ENCODE results near the gene HCST.
"Not testable (repeated sequence)": the region's sequence is repeated elsewhere in the genome, so short reads cannot be mapped to it uniquely, and the experiment has no call there.

HCST gene

DNA sequence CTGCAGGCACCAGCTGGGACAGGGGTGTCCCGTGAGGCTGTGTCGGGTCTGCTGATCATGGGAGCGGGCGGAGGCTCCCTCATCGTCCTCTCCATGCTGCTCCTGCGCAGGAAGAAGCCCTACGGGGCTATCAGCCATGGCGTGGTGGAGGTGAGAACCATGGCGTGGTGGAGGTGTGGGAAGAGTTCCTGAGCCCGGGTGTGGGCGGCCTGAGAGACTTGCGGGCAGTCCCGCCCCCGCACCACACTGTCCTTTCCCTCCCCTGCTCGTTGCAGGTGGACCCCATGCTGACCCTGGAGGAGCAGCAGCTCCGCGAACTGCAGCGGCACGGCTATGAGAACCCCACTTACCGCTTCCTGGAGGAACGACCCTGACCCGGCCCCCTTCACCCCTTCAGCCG lies 23.3 kb upstream of the HCST start:
- in situ Hi-C loops (cut with MboI; ENCODE audit: low sequenced_read_pairs), result no loop called here

GRCh38 chr19:35879770-35880317 lies 22.5 kb upstream of the HCST start:
- in situ Hi-C loops (cut with MboI; ENCODE audit: low sequenced_read_pairs), result no loop called here

DNA sequence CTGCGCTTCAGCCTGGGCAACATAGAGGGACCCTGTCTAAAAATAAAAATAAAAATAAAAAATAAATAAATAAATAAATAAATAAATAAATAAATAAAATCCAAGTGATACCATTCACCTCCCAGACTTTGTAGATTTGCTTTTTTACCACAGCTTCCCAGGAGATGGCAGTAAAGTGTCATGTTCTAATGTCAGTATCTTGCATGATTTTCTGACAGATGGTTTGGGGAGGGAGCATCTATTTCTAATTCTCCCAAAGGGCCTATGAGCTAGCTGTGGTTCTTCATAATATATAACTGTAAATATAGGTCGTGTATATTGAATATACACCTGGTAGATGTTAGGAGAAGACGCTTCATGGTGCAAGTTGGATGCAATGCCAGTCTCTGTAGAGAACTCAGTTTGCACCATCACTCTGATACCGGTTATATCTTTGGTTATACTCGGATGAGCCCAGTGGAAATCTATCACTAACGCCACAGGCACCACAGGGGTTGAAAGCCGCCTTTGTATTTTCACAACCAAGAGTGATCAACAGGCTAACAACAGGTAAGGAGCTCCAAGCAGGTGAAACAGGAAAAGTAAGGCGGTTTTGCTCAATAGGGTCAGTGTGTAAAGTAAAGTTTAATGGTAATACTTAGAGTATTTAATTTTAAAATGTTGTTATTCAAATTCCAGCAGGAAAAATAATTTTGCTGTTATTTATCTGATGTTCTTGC lies 20.1 kb upstream of the HCST start:
- in situ Hi-C loops (cut with MboI; ENCODE audit: low sequenced_read_pairs), result no loop called here

DNA sequence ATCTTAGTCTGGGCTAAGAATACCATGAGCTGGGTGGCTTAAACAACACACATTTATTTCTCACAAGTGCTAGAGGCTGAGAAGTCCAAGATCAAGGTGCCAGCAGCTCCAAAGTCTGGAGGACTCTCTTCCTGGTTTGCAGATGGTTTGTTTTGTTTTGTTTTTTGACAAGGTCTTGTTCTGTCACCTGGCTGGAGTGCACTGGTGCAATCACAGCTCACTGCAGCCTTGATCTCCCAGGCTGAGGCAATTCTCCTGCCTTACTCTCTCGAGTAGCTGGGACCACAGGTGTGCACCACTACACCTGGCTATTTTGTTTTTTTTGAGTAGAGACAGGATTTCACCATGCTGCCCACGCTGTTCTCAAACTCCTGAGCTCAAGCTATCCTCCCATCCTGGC lies 18.4 kb upstream of the HCST start:
- in situ Hi-C loops (cut with MboI; ENCODE audit: low sequenced_read_pairs), result no loop called here

DNA sequence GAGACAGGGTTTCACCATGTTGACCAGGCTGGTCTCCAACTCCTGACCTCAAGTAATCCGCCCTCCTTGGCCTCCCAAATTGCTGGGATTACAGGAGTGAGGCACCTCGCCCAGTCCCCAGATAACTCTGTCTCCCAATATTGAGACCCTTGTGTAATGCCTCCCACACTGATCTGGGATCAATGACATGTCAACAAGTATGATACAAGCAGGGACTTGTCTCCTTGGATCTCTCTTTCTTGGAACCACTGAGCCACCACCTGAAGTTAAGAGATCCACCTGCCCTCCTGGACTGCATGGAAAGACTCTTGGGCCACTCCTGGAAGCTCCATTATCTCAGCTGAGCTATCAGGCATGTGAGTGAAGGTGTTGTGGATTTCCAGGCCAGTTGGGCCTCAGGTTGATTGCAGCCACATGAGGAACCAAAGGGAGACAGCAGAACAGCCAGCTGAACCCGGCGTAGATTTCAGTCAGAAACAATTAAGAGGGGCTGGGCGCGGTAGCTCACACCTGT lies 17.0 kb upstream of the HCST start:
- in situ Hi-C loops (cut with MboI; ENCODE audit: low sequenced_read_pairs), result loop anchor here (5.0 kb wide), 1 partner anchor 47 kb away; no protein-coding TSS in a partner anchor

DNA sequence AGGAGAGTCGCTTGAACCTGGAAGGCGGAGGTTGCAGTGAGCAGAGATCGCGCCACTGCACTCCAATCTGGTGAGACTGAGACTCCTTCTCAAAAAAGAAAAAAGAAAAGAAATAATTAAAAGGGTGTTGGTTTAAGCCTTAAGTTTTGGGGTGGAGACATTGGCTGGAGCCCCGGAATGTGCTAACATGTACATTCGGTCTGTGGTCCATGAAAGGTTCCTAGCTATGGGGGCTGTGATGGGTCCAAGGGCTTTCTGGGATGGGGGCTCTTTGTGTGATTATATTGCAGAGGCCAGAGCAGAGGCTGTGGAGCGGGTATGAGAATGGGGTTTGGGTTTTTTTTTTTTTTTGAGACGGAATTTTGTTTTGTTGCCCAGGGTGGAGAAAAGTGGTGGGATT lies 16.4 kb upstream of the HCST start:
- in situ Hi-C loops (cut with MboI; ENCODE audit: low sequenced_read_pairs), result loop anchor here (5.0 kb wide), 1 partner anchor 46 kb away; no protein-coding TSS in a partner anchor

GRCh38 chr19:35887197-35887596 lies 15.1 kb upstream of the HCST start:
- in situ Hi-C loops (cut with MboI; ENCODE audit: low sequenced_read_pairs), result loop anchor here (5.0 kb wide), 1 partner anchor 45 kb away; no protein-coding TSS in a partner anchor

DNA sequence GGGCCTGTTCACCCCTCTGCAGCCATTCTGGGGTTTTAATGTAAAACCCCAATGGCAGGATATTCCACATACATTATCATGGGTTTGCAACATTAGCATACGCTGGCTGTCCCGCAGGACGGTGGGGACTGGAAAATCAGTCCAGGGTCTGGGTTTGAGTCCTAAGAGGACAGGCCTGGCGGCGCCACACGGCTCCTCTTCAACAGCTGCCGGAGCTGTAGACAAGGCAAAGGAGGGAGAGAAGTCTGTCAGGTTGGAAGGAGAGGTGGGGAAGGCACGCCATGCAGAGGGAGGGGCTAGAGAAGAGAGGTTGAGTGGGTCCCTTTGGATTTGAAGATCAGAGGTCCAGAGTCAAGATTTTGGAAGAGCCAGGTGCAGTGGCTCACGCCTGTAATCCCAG lies 13.9 kb upstream of the HCST start:
- in situ Hi-C loops (cut with MboI; ENCODE audit: low sequenced_read_pairs), result loop anchor here (5.0 kb wide), 1 partner anchor 44 kb away; no protein-coding TSS in a partner anchor

DNA sequence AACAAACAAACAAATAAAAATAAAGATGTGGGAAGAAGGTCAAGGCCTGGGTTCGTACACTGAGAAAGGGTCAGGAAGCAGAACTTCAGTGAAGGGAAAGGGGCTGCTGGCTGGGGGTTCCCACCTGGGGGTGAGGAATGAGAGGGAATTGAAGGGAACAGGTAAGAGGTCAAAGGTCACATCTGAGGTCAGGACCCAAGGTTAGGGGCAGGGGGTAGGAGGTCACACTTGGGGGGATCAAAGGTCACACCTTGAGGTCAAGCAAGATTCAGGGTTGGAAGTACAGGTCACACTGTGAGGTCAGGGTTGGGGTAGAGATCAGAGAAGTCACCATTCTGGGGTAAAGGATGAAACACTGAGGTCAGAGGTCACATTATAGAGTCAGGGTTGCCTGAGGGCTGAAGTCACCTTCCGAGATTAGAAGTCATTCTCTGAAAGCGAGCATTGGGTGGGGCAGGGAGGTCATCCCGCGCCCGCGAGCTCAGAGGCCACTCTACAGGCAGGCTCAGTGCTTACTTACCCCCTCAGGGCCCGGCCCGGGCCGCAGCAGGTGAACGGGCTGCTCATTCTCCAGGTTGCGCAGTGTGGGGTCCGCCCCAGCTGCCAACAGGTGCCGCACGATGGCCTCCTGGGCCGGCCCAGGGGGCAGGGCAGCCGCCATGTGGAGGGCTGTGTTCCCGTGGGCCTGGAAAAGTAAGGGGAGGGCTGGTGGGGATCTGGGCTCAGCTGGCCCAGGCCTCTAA lies 12.8 kb upstream of the HCST start:
- in situ Hi-C loops (cut with MboI; ENCODE audit: low sequenced_read_pairs), result loop anchor here (5.0 kb wide), 1 partner anchor 43 kb away; no protein-coding TSS in a partner anchor

DNA sequence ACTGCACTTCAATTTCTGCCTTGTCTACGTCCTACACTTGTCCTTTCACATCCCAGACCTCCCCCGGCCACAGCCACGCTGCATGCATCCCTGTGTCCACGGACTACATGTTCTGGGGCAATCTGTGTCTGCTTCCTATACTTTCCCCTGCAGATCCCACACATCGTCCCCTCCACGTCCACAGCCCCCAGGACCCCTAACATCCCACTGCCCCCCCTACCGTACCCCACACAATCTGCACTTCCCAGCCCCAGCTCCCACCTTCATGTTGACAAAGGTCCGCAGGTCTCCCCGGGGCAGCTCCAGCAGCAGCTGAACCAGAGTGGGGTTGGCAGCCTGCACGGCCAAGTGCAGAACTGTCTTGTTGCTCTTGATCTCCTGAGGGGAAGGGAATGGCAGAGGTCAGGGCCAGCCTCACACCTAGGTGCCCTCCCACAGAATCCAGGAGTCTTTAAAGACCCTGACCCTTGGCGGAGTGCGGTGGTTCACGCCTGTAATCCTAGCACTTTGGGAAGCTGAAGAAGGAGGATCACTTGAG lies 12.1 kb upstream of the HCST start:
- in situ Hi-C loops (cut with MboI; ENCODE audit: low sequenced_read_pairs), result no loop called here

DNA sequence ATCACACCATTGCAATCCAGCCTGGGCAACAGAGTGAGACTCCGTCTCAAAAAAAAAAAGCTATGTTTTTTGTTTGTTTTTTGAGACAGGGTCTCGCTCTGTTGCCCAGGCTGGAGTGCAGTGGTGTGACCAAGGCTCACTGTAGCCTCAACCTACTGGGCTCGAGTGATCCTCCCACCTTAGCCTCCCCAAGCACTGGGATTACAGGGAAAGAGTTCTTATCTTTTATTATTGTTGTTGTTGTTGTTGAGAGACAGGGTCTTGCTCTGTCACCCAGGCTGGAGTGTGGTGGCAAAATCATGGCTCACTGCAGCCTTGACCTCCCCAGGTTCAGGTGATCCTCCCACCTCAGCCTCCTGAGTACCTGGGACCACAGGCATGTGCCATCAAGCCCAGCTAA lies 10.5 kb upstream of the HCST start:
- in situ Hi-C loops (cut with MboI; ENCODE audit: low sequenced_read_pairs), result not testable (repeated sequence)

- in situ Hi-C loops (cut with MboI; ENCODE audit: low sequenced_read_pairs), result no loop called here
Measured at GRCh38 chr19:35894342-35894741, 8.0 kb upstream of the HCST start.

- in situ Hi-C loops (cut with MboI; ENCODE audit: low sequenced_read_pairs), result no loop called here
Measured at GRCh38 chr19:35895911-35896642, 6.3 kb upstream of the HCST start.

- in situ Hi-C loops (cut with MboI; ENCODE audit: low sequenced_read_pairs), result no loop called here
Measured at GRCh38 chr19:35896643-35897040, 5.7 kb upstream of the HCST start.

- in situ Hi-C loops (cut with MboI; ENCODE audit: low sequenced_read_pairs), result no loop called here
Measured at GRCh38 chr19:35897706-35898451, 4.5 kb upstream of the HCST start.

- in situ Hi-C loops (cut with MboI; ENCODE audit: low sequenced_read_pairs), result no loop called here
Measured at GRCh38 chr19:35898499-35898809, 3.9 kb upstream of the HCST start.

GRCh38 chr19:35899547-35900214 lies 2.6 kb upstream of the HCST start:
- in situ Hi-C loops (cut with MboI; ENCODE audit: low sequenced_read_pairs), result no loop called here

- in situ Hi-C loops (cut with MboI; ENCODE audit: low sequenced_read_pairs), result no loop called here
Measured at GRCh38 chr19:35901055-35901644, 1.2 kb upstream of the HCST start.

GRCh38 chr19:35902870-35903475 lies 644 bp downstream of the HCST start:
- in situ Hi-C loops (cut with MboI; ENCODE audit: low sequenced_read_pairs), result no loop called here

Data from HL-60/S4 treated with retinoic acid at 250 ng/mL for 4 days and 3 days (cell line).